GM13977 (cell line): ENCODE measurements around the gene KLRB1.

ENCODE experiments used
- DNase-seq: peaks from one replicate; pipeline ENCODE4 v3.0.0; 2012; ENCODE audit warnings: low spot score
- CTCF ChIP-seq: IDR thresholded peaks from 2 replicates; pipeline ENCODE4 v1.5.1; 2012; ENCODE audit warnings: mild to moderate bottlenecking, control low read depth; ENCODE audit not compliant: insufficient read depth; ENCODE audit errors: extremely low read depth, missing control alignments
- in situ Hi-C: fragments of 300-500 bp; cut with MboI; formaldehyde crosslinking; loops from one replicate; pipeline ENCODE4 v1.12.0; 2022; ENCODE audit warnings: low sequenced_read_pairs, low pct_unique_long_range_greater_than_20kb, mixed read lengths, inconsistent platforms; ENCODE audit not compliant: unreplicated experiment

The KLRB1 gene

GRCh38 chr12:9607716-9608115, at the start of gene KLRB1:
KLRB1 (minus strand) TSS chr12:9607916; CDS start chr12:9607839, 77 bp downstream.
- DNase-seq, result no peak
- TF ChIP-seq CTCF, result no peak
- in situ Hi-C loops, result no loop called here

GRCh38 chr12:9651265-9651729, 43.6 kb upstream of the KLRB1 start:
- TF ChIP-seq CTCF, result no peak
- DNase-seq, result no peak
- in situ Hi-C loops, result no loop called here

- no peak for TF ChIP-seq CTCF
- DNase-seq, result no peak
- in situ Hi-C loops, result no loop called here
These were observed 42.4 kb upstream of the KLRB1 start for GRCh38 chr12:9650151-9650576.

- in situ Hi-C loops, result loop anchor here (10.0 to 25.0 kb wide), 2 partner anchors 85 to 312 kb away; partner anchors contain the start of gene CLECL1
- TF ChIP-seq CTCF, result no peak
- no peak for DNase-seq
These were observed 41.8 kb upstream of the KLRB1 start for GRCh38 chr12:9649532-9649940.

- in situ Hi-C loops, result loop anchor here (10.0 to 25.0 kb wide), 2 partner anchors 86 to 312 kb away; partner anchors contain the start of gene CLECL1
These were observed 41.2 kb upstream of the KLRB1 start for GRCh38 chr12:9648701-9649531.

More at GRCh38 chr12:9648701-9649531, 41.2 kb upstream of the KLRB1 start:
- no peak for DNase-seq
- TF ChIP-seq CTCF, result no peak
